SK-N-SH (cell line): ENCODE measurements around the gene FOXP2.

Experiments
- CTCF ChIP-seq: fragments of 200-600 bp; sonication (generic); IDR thresholded peaks from 2 replicates; pipeline ENCODE4 v1.6.1; 2017; ENCODE audit warnings: antibody characterized with exemption, mild to moderate bottlenecking, moderate library complexity
- EZH2phosphoT487 ChIP-seq: fragments of 200-600 bp; sonication (generic); IDR thresholded peaks from 2 replicates; pipeline ENCODE4 v1.6.1; 2017; ENCODE audit warnings: low read depth, mixed run types, mild to moderate bottlenecking, antibody characterized with exemption, moderate library complexity, borderline replicate concordance
- FOXJ3 ChIP-seq: sonication (generic); formaldehyde crosslinking; IDR thresholded peaks from 2 replicates; pipeline ENCODE4 v1.5.1; 2020; ENCODE audit warnings: mild to moderate bottlenecking, missing genetic modification reagents
- NRF1 ChIP-seq: IDR thresholded peaks from 2 replicates; pipeline ENCODE4 v1.6.1; 2012; ENCODE audit warnings: low read depth, mild to moderate bottlenecking, low read length
- POLR2AphosphoS5 ChIP-seq: IDR thresholded peaks from 2 replicates; pipeline ENCODE4 v1.6.1; 2012; ENCODE audit warnings: low read depth, low read length
- RAD21 ChIP-seq: IDR thresholded peaks from 2 replicates; pipeline ENCODE4 v1.6.1; 2012; ENCODE audit warnings: mild to moderate bottlenecking, low read length
- TAF1 ChIP-seq: IDR thresholded peaks from 2 replicates; pipeline ENCODE4 v1.6.1; 2012; ENCODE audit warnings: low read depth, mild to moderate bottlenecking, low read length, moderate library complexity, borderline replicate concordance
- TF ChIP-seq, protein P1 (sequence below): fragments of 150-350 bp; IDR thresholded peaks from 2 replicates; pipeline ENCODE4 v1.6.1; 2017; ENCODE audit warnings: antibody characterized with exemption, low read length, low read depth, borderline replicate concordance

DNA sequence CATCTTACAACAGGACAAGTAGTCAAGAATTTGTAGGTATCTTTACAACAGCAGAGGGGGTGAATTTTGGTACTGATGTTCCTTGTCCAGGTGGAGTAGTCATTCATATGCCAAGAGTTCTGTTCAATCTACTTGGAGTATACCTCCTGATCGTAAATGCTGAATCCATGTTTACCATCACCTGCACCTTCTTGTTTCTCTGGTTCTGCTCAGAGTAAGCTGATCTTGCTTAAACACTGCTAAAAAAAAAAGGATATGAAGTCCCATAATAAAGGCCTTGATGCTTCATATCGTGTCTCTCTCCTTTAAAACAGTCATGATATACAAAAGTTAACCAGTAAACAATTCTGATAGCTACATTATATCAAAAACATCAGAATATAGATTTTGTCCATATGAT, 45.3 kb upstream of the FOXP2 start:
- TF ChIP-seq RAD21, result no peak
- TF ChIP-seq POLR2AphosphoS5, result no peak
- TF ChIP-seq EZH2phosphoT487, result no peak
- TF ChIP-seq CTCF, result no peak
- TF ChIP-seq TAF1, result no peak
- TF ChIP-seq NRF1, result no peak
- TF ChIP-seq, protein P1, sequence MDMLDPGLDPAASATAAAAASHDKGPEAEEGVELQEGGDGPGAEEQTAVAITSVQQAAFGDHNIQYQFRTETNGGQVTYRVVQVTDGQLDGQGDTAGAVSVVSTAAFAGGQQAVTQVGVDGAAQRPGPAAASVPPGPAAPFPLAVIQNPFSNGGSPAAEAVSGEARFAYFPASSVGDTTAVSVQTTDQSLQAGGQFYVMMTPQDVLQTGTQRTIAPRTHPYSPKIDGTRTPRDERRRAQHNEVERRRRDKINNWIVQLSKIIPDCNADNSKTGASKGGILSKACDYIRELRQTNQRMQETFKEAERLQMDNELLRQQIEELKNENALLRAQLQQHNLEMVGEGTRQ, result no peak
- TF ChIP-seq FOXJ3 (CRISPR knock-in tag), result no peak
